Activated B cell treated with CpG ODN at 0.5 μM for 24 hours (primary cell): Measurements from ENCODE around the gene GBF1. TPM values are rescaled to one million over a fixed set of nuclear protein-coding genes. Genes with fewer than 3 reads are reported as not detected.

ENCODE experiments used
- ATAC-seq: fragments of 200-7000 bp; cut with Tn5 transposase; one replicate; pipeline ENCODE4 v1.10.0; 2021; ENCODE audit warnings: low read depth, mild to moderate bottlenecking, moderate library complexity
- CTCF ChIA-PET: fragments of 350-600 bp; sonication (Branson Sonifier 250); formaldehyde crosslinking; loops from one replicate; lab custom pipeline; 2021; ENCODE audit warnings: antibody characterized with exemption; lab: Charles Lee
- POLR2A ChIA-PET: fragments of 350-600 bp; sonication (Branson Sonifier 250); formaldehyde crosslinking; loops from one replicate; lab custom pipeline; 2021; ENCODE audit warnings: antibody characterized with exemption; lab: Charles Lee
- DNase-seq: peaks from one replicate; pipeline ENCODE4 v3.0.0; 2022
- H3K27ac Mint-ChIP-seq: one replicate; pipeline ENCODE4 v1.8.0; 2020; ENCODE audit warnings: mixed read lengths
- H3K27me3 Mint-ChIP-seq: one replicate; pipeline ENCODE4 v1.8.0; 2021; ENCODE audit warnings: mixed read lengths
- H3K36me3 Mint-ChIP-seq: one replicate; pipeline ENCODE4 v1.8.0; 2021; ENCODE audit warnings: low read depth, mixed read lengths
- H3K4me1 Mint-ChIP-seq: one replicate; pipeline ENCODE4 v1.8.0; 2021; ENCODE audit warnings: mixed read lengths
- H3K4me3 Mint-ChIP-seq: one replicate; pipeline ENCODE4 v1.8.0; 2020; ENCODE audit warnings: mild to moderate bottlenecking, mixed read lengths
- H3K9me3 Mint-ChIP-seq: one replicate; pipeline ENCODE4 v1.8.0; 2020; ENCODE audit warnings: mixed read lengths
- CTCF ChIP-seq: fragments of 200-600 bp; IDR thresholded peaks from one replicate; pipeline ENCODE4 v1.8.0; 2022; ENCODE audit warnings: antibody characterized with exemption, mild to moderate bottlenecking
- intact Hi-C: fragments of 100-400 bp; cut with micrococcal nuclease; formaldehyde crosslinking; loops from one replicate; pipeline ENCODE4 v1.15.1; 2024
- total RNA-seq: library from RNA; stranded (reverse); gene quantifications from 2 replicates; pipeline ENCODE4 v1.2.3, GENCODE V29; 2022

GBF1 gene
- total RNA-seq, 1 donor from 2014 or later: 44.3 TPM

DNA sequence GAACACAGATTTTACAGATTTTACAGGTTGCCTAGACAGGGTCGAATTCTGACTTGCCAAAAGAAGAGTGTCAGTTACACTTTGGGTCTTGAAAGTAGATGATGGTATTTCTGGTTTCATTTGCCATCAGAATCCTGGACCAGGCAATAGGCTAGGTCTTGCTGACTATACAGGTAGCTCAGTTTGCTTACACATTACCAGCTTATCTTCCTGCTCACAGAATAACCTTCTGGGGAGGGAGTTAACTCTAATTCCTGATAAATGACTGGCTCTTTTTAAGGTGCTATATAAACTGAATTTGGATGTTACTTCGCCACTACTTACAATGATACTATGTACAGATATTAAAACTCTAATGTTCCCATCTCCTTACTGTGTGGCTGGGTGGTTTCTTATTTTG, 39.8 kb downstream of the GBF1 start:
- Mint-ChIP-seq H3K27ac (no peak overlapping the region), H3K4me1 (peaks cover 20% of the 10 kb centered on the region), H3K36me3 (peaks cover 42% of the 10 kb centered on the region), H3K4me3 (no peak overlapping the region), H3K9me3 (no peaks in the 10 kb centered on the region), H3K27me3 (no peaks in the 10 kb centered on the region)
- ChIA-PET POLR2A (no interaction called here), CTCF (no interaction called here)
- ATAC-seq: no peak
- TF ChIP-seq CTCF: no peak
- intact Hi-C loops: no loop called here
- DNase-seq: no peak

- no peak for TF ChIP-seq CTCF
- ChIA-PET CTCF (interaction anchor here (1.1 kb wide), 1 partner anchor 56 kb away, joined by 3 read pairs; no protein-coding TSS in a partner anchor), POLR2A (no interaction called here)
- no peak overlapping the region for H3K4me3 Mint-ChIP-seq
- H3K36me3 Mint-ChIP-seq: peaks cover 41% of the 10 kb centered on the region
- intact Hi-C loops: no loop called here
- no peak for ATAC-seq
- H3K27me3 Mint-ChIP-seq: no peaks in the 10 kb centered on the region
- peaks cover 10% of the 10 kb centered on the region for H3K4me1 Mint-ChIP-seq
- H3K9me3 Mint-ChIP-seq: no peaks in the 10 kb centered on the region
- DNase-seq: no peak
- no peak overlapping the region for H3K27ac Mint-ChIP-seq
Observed at GRCh38 chr10:102286216-102286615, 40.9 kb downstream of the GBF1 start.

- ATAC-seq: no peak
- Mint-ChIP-seq H3K27ac (no peak overlapping the region), H3K36me3 (peaks cover 41% of the 10 kb centered on the region), H3K4me3 (no peak overlapping the region), H3K27me3 (no peaks in the 10 kb centered on the region), H3K9me3 (no peaks in the 10 kb centered on the region), H3K4me1 (peaks cover 9% of the 10 kb centered on the region)
- intact Hi-C loops: no loop called here
- ChIA-PET CTCF (no interaction called here), POLR2A (no interaction called here)
- TF ChIP-seq CTCF: no peak
- DNase-seq: no peak
Observed at GRCh38 chr10:102287538-102287937, 42.2 kb downstream of the GBF1 start.

DNA sequence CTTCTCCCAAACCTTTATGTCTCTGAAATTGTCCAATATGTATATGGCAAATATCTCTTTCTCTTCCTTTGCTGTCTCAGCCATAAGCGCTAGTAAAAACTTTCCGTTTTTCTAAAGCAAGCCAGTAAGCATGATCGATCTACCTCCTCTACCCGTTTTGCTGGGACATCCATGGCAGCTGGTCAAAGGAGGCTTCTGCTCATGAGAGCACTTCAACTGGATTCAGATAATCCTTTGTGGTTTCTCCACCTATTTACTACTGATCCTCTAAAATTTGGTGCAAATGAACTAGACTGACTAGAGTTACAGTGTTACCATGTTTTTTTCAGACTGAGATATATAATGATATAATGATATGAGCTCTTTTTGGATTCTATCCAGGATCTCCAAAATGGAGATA, 42.7 kb downstream of the GBF1 start:
- no peak overlapping the region for H3K27ac Mint-ChIP-seq
- CTCF ChIA-PET: no interaction called here
- intact Hi-C loops: no loop called here
- DNase-seq: no peak
- ATAC-seq: no peak
- peaks cover 38% of the 10 kb centered on the region for H3K36me3 Mint-ChIP-seq
- H3K4me1 Mint-ChIP-seq: peaks cover 7% of the 10 kb centered on the region
- no peaks in the 10 kb centered on the region for H3K27me3 Mint-ChIP-seq
- no peak for TF ChIP-seq CTCF
- no peak overlapping the region for H3K4me3 Mint-ChIP-seq
- no peaks in the 10 kb centered on the region for H3K9me3 Mint-ChIP-seq
- POLR2A ChIA-PET: interaction anchor here (0.6 kb wide), 1 partner anchor 507 kb away, joined by 5 read pairs; no protein-coding TSS in a partner anchor

GRCh38 chr10:102289356-102289755, 44.0 kb downstream of the GBF1 start:
- intact Hi-C loops: no loop called here
- Mint-ChIP-seq H3K36me3 (peaks cover 32% of the 10 kb centered on the region), H3K27me3 (no peaks in the 10 kb centered on the region), H3K27ac (no peak overlapping the region), H3K9me3 (no peaks in the 10 kb centered on the region), H3K4me3 (no peak overlapping the region), H3K4me1 (no peaks in the 10 kb centered on the region)
- DNase-seq (no peak), ATAC-seq (no peak)
- ChIA-PET POLR2A (interaction anchor here (0.7 kb wide), 1 partner anchor 8 kb away, joined by 3 read pairs; no protein-coding TSS in a partner anchor), CTCF (no interaction called here)
- TF ChIP-seq CTCF: no peak
